ENCODE data around the gene ZNF618.

GRCh38 chr9:114031948-114032840, 156.1 kb downstream of the ZNF618 start:
- TF ChIP-seq CTCF (IDR thresholded peaks at IDR 0.05) (no peak), EP300 (IDR thresholded peaks at IDR 0.05) (no peak), POLR2A (IDR thresholded peaks at IDR 0.05) (no peak)

Data from stomach (tissue), 4 donors.